Measurements from ENCODE around the gene CR1L. TPM values are rescaled to one million over a fixed set of nuclear protein-coding genes. Genes with fewer than 3 reads are reported as not detected.
"Not testable (repeated sequence)": the region's sequence is repeated elsewhere in the genome, so short reads cannot be mapped to it uniquely, and the experiment has no call there.

CR1L gene
- total and polyA plus RNA-seq, 2 of the 8 experiments (the other 6 are each of a cell fraction or from before 2014, with no cell fraction given) = 0.39 TPM; not detected in 1

DNA sequence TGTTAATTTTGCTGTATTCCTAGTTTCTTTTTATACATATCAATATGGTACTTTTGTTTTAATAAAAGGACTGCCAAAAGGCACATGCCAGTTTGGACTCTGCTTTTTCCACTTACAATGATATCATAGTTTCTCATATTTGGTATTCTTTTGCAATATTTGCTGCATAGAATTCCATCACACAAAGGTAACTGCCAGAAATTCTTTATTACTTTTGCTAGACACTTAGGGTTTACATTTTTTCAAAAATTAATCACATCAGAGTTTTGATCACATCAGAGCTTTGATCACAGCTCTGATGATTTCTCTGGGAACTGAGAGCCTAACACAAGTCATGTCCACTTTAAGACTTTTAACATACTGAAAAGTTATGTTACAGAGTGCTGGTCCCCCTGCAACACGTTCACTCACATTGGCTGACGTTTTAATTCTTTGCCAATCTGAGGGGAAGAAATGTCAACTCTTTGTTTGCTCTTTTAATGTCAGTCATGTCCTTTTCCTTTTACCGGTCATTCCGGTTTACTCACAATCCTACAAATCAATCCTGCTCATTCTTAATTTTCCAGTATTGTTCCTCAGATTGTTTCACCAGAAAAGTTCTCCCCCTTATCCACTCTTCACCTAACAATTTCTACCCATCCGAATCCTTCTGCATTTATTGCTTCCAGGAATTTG lies 105.8 kb downstream of the CR1L start (continued):
- TF ChIP-seq PHF8 (conservative IDR thresholded peaks at IDR 0.05; ENCODE audit: low read depth, low read length) (no peak), RFX5 (IDR thresholded peaks at IDR 0.05; ENCODE audit: borderline replicate concordance, low read depth, low read length) (no peak), CBX5 (IDR thresholded peaks at IDR 0.05; ENCODE audit: low read depth, low read length) (no peak), GTF2F1 (IDR thresholded peaks at IDR 0.05; ENCODE audit: borderline replicate concordance, low read depth, low read length) (no peak)

- Histone ChIP-seq H3K9ac (replicated peaks in 1 of 4; ENCODE audit: extremely low read depth in 1 of 4, low read depth in 3 of 4, low read length in 3 of 4) (peak overlapping the region in 2 of 4 experiments; percentile 40 to 41; a peak in 4 of 7 replicates), H3K4me3 (ENCODE audit: extremely low read depth in 1 of 4, insufficient read depth in 2 of 4, low read depth in 3 of 4, low read length in 4 of 4) (peak overlapping the region; percentile 97 to 99 (median 98); a peak in 6 of 8 replicates), H3K79me2 (ENCODE audit: control insufficient read depth in 1 of 2, insufficient read depth in 2 of 2, low read length in 2 of 2) (peaks cover 41 to 58% of the 10 kb centered on the region in 2 experiments), H3K4me2 (ENCODE audit: insufficient read depth in 1 of 2, low read depth in 2 of 2, low read length in 2 of 2) (peak overlapping the region; percentile 71 to 78), H4K20me1 (replicated peaks in 1 of 2; ENCODE audit: control insufficient read depth in 1 of 2, insufficient read depth in 2 of 2, low read length in 2 of 2) (peaks cover 18 to 24% of the 10 kb centered on the region in 2 experiments), H3K4me1 (replicated peaks in 1 of 4; ENCODE audit: control insufficient read depth in 3 of 4, insufficient read depth in 4 of 4, low read length in 3 of 4) (peaks cover 3 to 16% (median 11%) of the 10 kb centered on the region in 4 experiments)
- H3K18ac ChIP-seq (ENCODE audit: extremely low read depth, low read length); H3K27ac ChIP-seq (ENCODE audit: low read depth, low read length); H3K27me3 ChIP-seq (replicated peaks in 1 of 4; ENCODE audit: control insufficient read depth in 3 of 4, extremely low read depth in 1 of 4, insufficient read depth in 3 of 4, low read length in 3 of 4); H3K23me2 ChIP-seq (ENCODE audit: low read depth, low read length); H4K91ac ChIP-seq (replicated peaks; ENCODE audit: insufficient read length, low read length); FAIRE-seq; H2AFZ ChIP-seq (ENCODE audit: low read length); H2BK120ac ChIP-seq (replicated peaks; ENCODE audit: low read depth, low read length); H3K4ac ChIP-seq (replicated peaks; ENCODE audit: insufficient read length, low read depth, low read length); H2BK15ac ChIP-seq (ENCODE audit: low read length); H3K56ac ChIP-seq (replicated peaks; ENCODE audit: insufficient read length, low read depth, low read length); CTCF ChIA-PET (ENCODE audit: partially characterized antibody); H4K8ac ChIP-seq (ENCODE audit: extremely low read depth, insufficient read depth, low read length); DNase-seq (ENCODE audit: low read depth in 1 of 2, low spot score in 2 of 2); H3K9me3 ChIP-seq (ENCODE audit: insufficient read depth in 2 of 2, low read depth in 1 of 2, low read length in 1 of 2); H2BK5ac ChIP-seq (ENCODE audit: low read depth, low read length); H3K23ac ChIP-seq (ENCODE audit: insufficient read length); H3K79me1 ChIP-seq (ENCODE audit: low read depth, low read length); H2AK5ac ChIP-seq (ENCODE audit: low read depth, low read length); H4K5ac ChIP-seq (ENCODE audit: insufficient read length, low read depth, low read length); H2BK20ac ChIP-seq (ENCODE audit: low read length); H2BK12ac ChIP-seq (ENCODE audit: low read depth, low read length); H3K14ac ChIP-seq (ENCODE audit: insufficient read length); H3K36me3 ChIP-seq (ENCODE audit: control insufficient read depth in 2 of 4, insufficient read depth in 4 of 4, low read length in 3 of 4): not testable (repeated sequence)
- POLR2A ChIA-PET (ENCODE audit: partially characterized antibody) = interaction anchor here (0.6 to 1.3 kb wide), 3 partner anchors 21 to 67 kb away, joined by 3 to 6 read pairs (median 3); no protein-coding TSS in a partner anchor
- 22% methylated on average over 7 of the region's 7 CpGs; no CpG with 5 or more reads in 1 of the 2 experiments for WGBS, 2 experiments (ENCODE audit: extremely low coverage in 1 of 2, insufficient coverage in 1 of 2, insufficient read length in 1 of 2, insufficient replicate concordance in 2 of 2, low coverage in 1 of 2, low lambda C conversion rate in 2 of 2, missing lambda C conversion rate in 1 of 2)
Measured at GRCh38 chr1:207751463-207751789, 106.5 kb downstream of the CR1L start.
